SK-N-SH (cell line): ENCODE data around the gene DUSP28. TPM values are rescaled to one million over a fixed set of nuclear protein-coding genes. Genes with fewer than 3 reads are reported as not detected.

Experiments used
- CTCF ChIA-PET: fragments of 300-600, 350-600 bp; formaldehyde crosslinking; extraction: SDS; loops from one replicate; lab custom pipeline; 2021; lab: Yijun Ruan, JAX
- POLR2A ChIA-PET: fragments of 350-600 bp; sonication (Branson Sonifier 250); formaldehyde crosslinking; extraction: SDS; loops from one replicate; lab custom pipeline; 2020; ENCODE audit warnings: antibody characterized with exemption, inconsistent platforms; lab: Yijun Ruan, JAX
- DNase-seq: peaks from one replicate; pipeline ENCODE4 v3.0.0; 2012
- H2AFZ ChIP-seq: fragments of 200-600 bp; sonication (generic); 2 replicates; pipeline ENCODE4 v1.8.1; 2016; ENCODE audit warnings: antibody characterized with exemption, mild to moderate bottlenecking, low read depth
- H3F3A ChIP-seq: fragments of 200-600 bp; sonication (generic); replicated peaks from 2 replicates; pipeline ENCODE3; 2016; ENCODE audit warnings: antibody characterized with exemption, mild to moderate bottlenecking; ENCODE audit not compliant: insufficient read depth
- H3K27ac ChIP-seq, 2 experiments: fragments of 200-500 bp in 1 of 2; fragments of 200-600 bp in 1 of 2; sonication (Bioruptor generic) in 1 of 2; sonication (generic), shearing (Covaris generic) in 1 of 2; 2 replicates each; pipeline versions ENCODE4 v1.5.1 to v1.6.1; 2014 to 2016; ENCODE audit warnings: low read depth in 2 of 2, inconsistent platforms in 1 of 2, low read length in 1 of 2, mild to moderate bottlenecking in 1 of 2, mixed read lengths in 1 of 2
- H3K27me3 ChIP-seq: fragments of 200-600 bp; sonication (generic), shearing (Covaris generic); 2 replicates; pipeline ENCODE4 v1.6.1; 2016; ENCODE audit warnings: mixed run types; ENCODE audit not compliant: insufficient read depth
- H3K36me3 ChIP-seq, 2 experiments: fragments of 200-500 bp in 1 of 2; fragments of 200-600 bp in 1 of 2; sonication (Bioruptor generic) in 1 of 2; sonication (generic) in 1 of 2; replicated peaks in 1 of 2; 2 replicates each; pipeline versions ENCODE3 to v1.5.1; 2014 to 2016; ENCODE audit warnings: low read length in 1 of 2, mild to moderate bottlenecking in 1 of 2; ENCODE audit not compliant: insufficient read depth in 2 of 2, control insufficient read depth in 1 of 2
- H3K4me1 ChIP-seq, 2 experiments: fragments of 200-500 bp in 1 of 2; fragments of 200-600 bp in 1 of 2; sonication (Bioruptor generic) in 1 of 2; sonication (generic), shearing (Covaris generic) in 1 of 2; 2 replicates each; pipeline versions ENCODE4 v1.5.1 to v1.6.1; 2014 to 2016; ENCODE audit warnings: low read depth in 1 of 2, low read length in 1 of 2, mixed run types in 1 of 2; ENCODE audit not compliant: insufficient read depth in 2 of 2, control insufficient read depth in 1 of 2
- H3K4me2 ChIP-seq: fragments of 200-600 bp; sonication (generic), shearing (Covaris generic); 2 replicates; pipeline ENCODE4 v1.6.1; 2017; ENCODE audit warnings: mixed run types
- H3K4me3 ChIP-seq, 2 experiments: fragments of 200-500 bp in 1 of 2; fragments of 200-600 bp in 1 of 2; sonication (Bioruptor generic) in 1 of 2; sonication (generic), shearing (Covaris generic) in 1 of 2; 2 replicates each; pipeline versions ENCODE4 v1.5.1 to v1.8.1; 2014 to 2016; ENCODE audit warnings: low read depth in 2 of 2, inconsistent platforms in 1 of 2, low read length in 1 of 2, mild to moderate bottlenecking in 1 of 2, mixed read lengths in 1 of 2, moderate library complexity in 1 of 2
- H3K79me2 ChIP-seq: fragments of 200-600 bp; sonication (generic); 2 replicates; pipeline ENCODE4 v1.8.1; 2017; ENCODE audit warnings: mild to moderate bottlenecking; ENCODE audit not compliant: insufficient read depth
- H3K9ac ChIP-seq: fragments of 200-600 bp; sonication (generic); 2 replicates; pipeline ENCODE4 v1.6.1; 2017; ENCODE audit warnings: mixed run types
- H3K9me2 ChIP-seq: fragments of 200-600 bp; sonication (generic); 2 replicates; pipeline ENCODE4 v1.6.1; 2017; ENCODE audit warnings: mixed run types
- H3K9me3 ChIP-seq: fragments of 200-600 bp; sonication (generic); 2 replicates; pipeline ENCODE4 v1.6.1; 2017; ENCODE audit warnings: mixed run types, mild to moderate bottlenecking, moderate library complexity
- H4K20me1 ChIP-seq: fragments of 200-600 bp; sonication (generic); 2 replicates; pipeline ENCODE4 v1.6.1; 2017; ENCODE audit warnings: mild to moderate bottlenecking, mixed run types; ENCODE audit not compliant: insufficient read depth
- FOSL2 ChIP-seq: IDR thresholded peaks from 2 replicates; pipeline ENCODE4 v1.4.0; 2012; ENCODE audit warnings: low read depth, mild to moderate bottlenecking, moderate library complexity, borderline replicate concordance
- GABPA ChIP-seq: IDR thresholded peaks from 2 replicates; pipeline ENCODE4 v1.4.0; 2012; ENCODE audit warnings: low read depth, mild to moderate bottlenecking
- GATA2 ChIP-seq: sonication (generic); formaldehyde crosslinking; IDR thresholded peaks from 2 replicates; pipeline ENCODE4 v1.5.0; 2020; ENCODE audit warnings: mild to moderate bottlenecking, missing genetic modification reagents
- RAD21 ChIP-seq: IDR thresholded peaks from 2 replicates; pipeline ENCODE4 v1.6.1; 2012; ENCODE audit warnings: mild to moderate bottlenecking, low read length
- SMC3 ChIP-seq: IDR thresholded peaks from 2 replicates; pipeline ENCODE4 v1.6.1; 2012; ENCODE audit warnings: low read depth, low read length, improper control_type of control experiment
- WGBS: methylation state at CpG from one replicate; pipeline ENCODE4 v1.1.6; 2017; ENCODE audit warnings: low lambda C conversion rate; 5-methylcytosine and 5-hydroxymethylcytosine counted together
- polyA plus RNA-seq, 3 experiments: library from polyadenylated mRNA; depleted of rRNA; stranded (reverse); fragments of >200 nt; gene quantifications; 2 replicates each; pipeline ENCODE4 v1.2.3, GENCODE V29; 2012
- TF ChIP-seq, protein P1 (sequence below): IDR thresholded peaks from 2 replicates; pipeline ENCODE4; 2012
- TF ChIP-seq, protein P2 (sequence below): fragments of 150-350 bp; IDR thresholded peaks from 2 replicates; pipeline ENCODE4 v1.6.1; 2016; ENCODE audit warnings: mild to moderate bottlenecking, low read depth, low read length
- TF ChIP-seq, protein P3 (sequence below): IDR thresholded peaks from 2 replicates; pipeline ENCODE4 v1.4.0; 2012; ENCODE audit warnings: low read depth, borderline replicate concordance
- TF ChIP-seq, protein P4 (sequence below): IDR thresholded peaks from 2 replicates; pipeline ENCODE4 v1.4.0; 2012; ENCODE audit warnings: low read depth

Gene DUSP28
- polyA plus RNA-seq, 1 of the 3 experiments (the other 2 are of a cell fraction) = 4.1 TPM

DNA sequence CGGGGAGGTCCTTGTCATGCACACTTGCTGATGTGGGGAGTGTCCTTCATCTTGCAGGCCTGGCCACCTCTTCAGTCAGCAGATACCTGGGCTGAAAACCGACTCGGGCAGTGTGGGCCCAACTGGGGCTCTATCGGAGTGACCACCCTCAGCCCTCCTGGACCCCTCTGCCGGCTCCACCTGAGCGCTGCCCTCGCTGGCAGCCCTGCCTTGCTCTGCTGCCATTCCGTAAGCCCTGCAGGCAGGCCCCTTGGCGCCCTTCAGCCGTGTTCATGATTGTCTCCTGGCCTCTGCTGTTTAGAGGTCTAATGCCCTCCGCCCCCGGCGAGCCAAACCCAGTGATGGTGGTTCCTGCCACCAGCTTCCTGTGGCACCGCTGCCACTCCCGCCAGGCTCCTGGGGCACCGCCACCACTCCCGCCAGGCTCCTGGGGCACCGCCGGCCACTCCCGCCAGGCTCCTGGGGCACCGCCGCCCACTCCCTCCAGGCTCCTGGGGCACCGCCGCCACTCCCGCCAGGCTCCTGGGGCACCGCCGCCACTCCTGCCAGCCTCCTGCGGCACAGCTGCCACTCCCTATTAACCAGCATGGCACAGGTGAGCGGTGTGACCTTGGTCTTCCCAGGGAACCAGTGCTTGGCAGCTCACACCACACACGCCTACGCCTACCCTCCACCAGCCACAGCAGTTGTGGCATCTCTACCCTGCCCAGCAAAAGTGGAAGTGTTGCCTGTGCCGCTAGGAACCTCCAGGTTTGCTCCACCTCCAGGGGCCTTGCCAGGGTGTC, 42.3 kb downstream of the DUSP28 start:
- 96% methylated on average over 23 of the region's 32 CpGs for WGBS

More for the DNA sequence above, 42.3 kb downstream of the DUSP28 start:
- Histone ChIP-seq H3F3A (no peaks in the 10 kb centered on the region), H3K27me3 (no peaks in the 10 kb centered on the region), H3K4me1 (peaks cover 0 to 15% of the 10 kb centered on the region in 2 experiments; a peak in 1 of 4 replicates), H4K20me1 (no peaks in the 10 kb centered on the region), H2AFZ (no peak overlapping the region), H3K4me3 (no peak overlapping the region), H3K36me3 (peaks cover 0 to 14% of the 10 kb centered on the region in 2 experiments), H3K27ac (no peak overlapping the region), H3K9me3 (no peaks in the 10 kb centered on the region), H3K9ac (no peak overlapping the region), H3K9me2 (no peaks in the 10 kb centered on the region), H3K79me2 (no peaks in the 10 kb centered on the region), H3K4me2 (no peak overlapping the region)
- TF ChIP-seq, protein P1, sequence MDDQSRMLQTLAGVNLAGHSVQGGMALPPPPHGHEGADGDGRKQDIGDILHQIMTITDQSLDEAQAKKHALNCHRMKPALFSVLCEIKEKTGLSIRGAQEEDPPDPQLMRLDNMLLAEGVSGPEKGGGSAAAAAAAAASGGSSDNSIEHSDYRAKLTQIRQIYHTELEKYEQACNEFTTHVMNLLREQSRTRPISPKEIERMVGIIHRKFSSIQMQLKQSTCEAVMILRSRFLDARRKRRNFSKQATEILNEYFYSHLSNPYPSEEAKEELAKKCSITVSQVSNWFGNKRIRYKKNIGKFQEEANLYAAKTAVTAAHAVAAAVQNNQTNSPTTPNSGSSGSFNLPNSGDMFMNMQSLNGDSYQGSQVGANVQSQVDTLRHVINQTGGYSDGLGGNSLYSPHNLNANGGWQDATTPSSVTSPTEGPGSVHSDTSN = no peak
- TF ChIP-seq GABPA (no peak), SMC3 (no peak), RAD21 (no peak), GATA2 (CRISPR knock-in tag) (no peak), FOSL2 (no peak)
- TF ChIP-seq, protein P2, sequence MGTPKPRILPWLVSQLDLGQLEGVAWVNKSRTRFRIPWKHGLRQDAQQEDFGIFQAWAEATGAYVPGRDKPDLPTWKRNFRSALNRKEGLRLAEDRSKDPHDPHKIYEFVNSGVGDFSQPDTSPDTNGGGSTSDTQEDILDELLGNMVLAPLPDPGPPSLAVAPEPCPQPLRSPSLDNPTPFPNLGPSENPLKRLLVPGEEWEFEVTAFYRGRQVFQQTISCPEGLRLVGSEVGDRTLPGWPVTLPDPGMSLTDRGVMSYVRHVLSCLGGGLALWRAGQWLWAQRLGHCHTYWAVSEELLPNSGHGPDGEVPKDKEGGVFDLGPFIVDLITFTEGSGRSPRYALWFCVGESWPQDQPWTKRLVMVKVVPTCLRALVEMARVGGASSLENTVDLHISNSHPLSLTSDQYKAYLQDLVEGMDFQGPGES = no peak
- TF ChIP-seq, protein P3, sequence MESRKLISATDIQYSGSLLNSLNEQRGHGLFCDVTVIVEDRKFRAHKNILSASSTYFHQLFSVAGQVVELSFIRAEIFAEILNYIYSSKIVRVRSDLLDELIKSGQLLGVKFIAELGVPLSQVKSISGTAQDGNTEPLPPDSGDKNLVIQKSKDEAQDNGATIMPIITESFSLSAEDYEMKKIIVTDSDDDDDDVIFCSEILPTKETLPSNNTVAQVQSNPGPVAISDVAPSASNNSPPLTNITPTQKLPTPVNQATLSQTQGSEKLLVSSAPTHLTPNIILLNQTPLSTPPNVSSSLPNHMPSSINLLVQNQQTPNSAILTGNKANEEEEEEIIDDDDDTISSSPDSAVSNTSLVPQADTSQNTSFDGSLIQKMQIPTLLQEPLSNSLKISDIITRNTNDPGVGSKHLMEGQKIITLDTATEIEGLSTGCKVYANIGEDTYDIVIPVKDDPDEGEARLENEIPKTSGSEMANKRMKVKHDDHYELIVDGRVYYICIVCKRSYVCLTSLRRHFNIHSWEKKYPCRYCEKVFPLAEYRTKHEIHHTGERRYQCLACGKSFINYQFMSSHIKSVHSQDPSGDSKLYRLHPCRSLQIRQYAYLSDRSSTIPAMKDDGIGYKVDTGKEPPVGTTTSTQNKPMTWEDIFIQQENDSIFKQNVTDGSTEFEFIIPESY = no peak
- TF ChIP-seq, protein P4, sequence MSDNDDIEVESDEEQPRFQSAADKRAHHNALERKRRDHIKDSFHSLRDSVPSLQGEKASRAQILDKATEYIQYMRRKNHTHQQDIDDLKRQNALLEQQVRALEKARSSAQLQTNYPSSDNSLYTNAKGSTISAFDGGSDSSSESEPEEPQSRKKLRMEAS = no peak
- POLR2A ChIA-PET = no interaction called here
- no peak for DNase-seq
- CTCF ChIA-PET = interaction anchor here (1.3 to 3.6 kb wide), 2 partner anchors 36 to 238 kb away, joined by 3 to 15 read pairs; no protein-coding TSS in a partner anchor
